Natural killer cell treated with Interleukin-12 subunit alpha and Interleukin-12 subunit beta and Interleukin-15 and Interleukin-18, amount 100 ng/mL, for 72 hours (primary cell): Measurements from ENCODE around the gene ASPRV1. TPM values are rescaled to one million over a fixed set of nuclear protein-coding genes. Genes with fewer than 3 reads are reported as not detected.
"Not testable (repeated sequence)": the region's sequence is repeated elsewhere in the genome, so short reads cannot be mapped to it uniquely, and the experiment has no call there.

Experiments used
- ATAC-seq, 2 donors: fragments of 150-1000 bp; cut with Tn5 transposase in 1 of 2; sonication (Bioruptor Pico), chemical (Tn5 transposase) in 1 of 2; 2 replicates each; pipeline ENCODE4 v1.10.0; 2021
- DNase-seq: peaks from one replicate; pipeline ENCODE4 v3.0.0; 2022; ENCODE audit warnings: low spot score
- H3K27ac Mint-ChIP-seq, 2 donors: 1 replicate in 1 of 2; 2 replicates in 1 of 2; pipeline ENCODE4 v1.8.0; 2022; ENCODE audit warnings: mixed read lengths in 2 of 2, mild to moderate bottlenecking in 1 of 2, moderate library complexity in 1 of 2
- H3K27me3 Mint-ChIP-seq, 2 donors: 1 replicate in 1 of 2; 2 replicates in 1 of 2; pipeline ENCODE4 v1.8.0; 2022; ENCODE audit warnings: mixed read lengths in 2 of 2
- H3K36me3 Mint-ChIP-seq: one replicate; pipeline ENCODE4 v1.8.0; 2022; ENCODE audit warnings: mixed read lengths
- H3K4me1 Mint-ChIP-seq, 2 donors: 1 replicate in 1 of 2; 2 replicates in 1 of 2; pipeline ENCODE4 v1.8.0; 2022; ENCODE audit warnings: low read depth in 2 of 2, mixed read lengths in 2 of 2, mild to moderate bottlenecking in 1 of 2
- H3K4me3 Mint-ChIP-seq: one replicate; pipeline ENCODE4 v1.8.0; 2022; ENCODE audit warnings: mixed read lengths
- H3K9me3 Mint-ChIP-seq: 2 replicates; pipeline ENCODE4 v1.8.0; 2022; ENCODE audit warnings: mixed read lengths
- total RNA-seq, 2 donors: library from RNA; stranded (reverse); gene quantifications; one replicate each; pipeline ENCODE4 v1.2.3, GENCODE V29; 2022

Gene ASPRV1
- total RNA-seq, 2 donors from 2014 or later: 0.55 to 0.84 TPM

GRCh38 chr2:69964353-69964841, 3.0 kb upstream of the ASPRV1 start:
- ATAC-seq (no peak), DNase-seq (no peak)
- Mint-ChIP-seq H3K4me1 (no peaks in the 10 kb centered on the region), H3K4me3 (no peak overlapping the region), H3K36me3 (no peaks in the 10 kb centered on the region), H3K27me3 (no peaks in the 10 kb centered on the region), H3K9me3 (no peaks in the 10 kb centered on the region), H3K27ac (no peak overlapping the region)

DNA sequence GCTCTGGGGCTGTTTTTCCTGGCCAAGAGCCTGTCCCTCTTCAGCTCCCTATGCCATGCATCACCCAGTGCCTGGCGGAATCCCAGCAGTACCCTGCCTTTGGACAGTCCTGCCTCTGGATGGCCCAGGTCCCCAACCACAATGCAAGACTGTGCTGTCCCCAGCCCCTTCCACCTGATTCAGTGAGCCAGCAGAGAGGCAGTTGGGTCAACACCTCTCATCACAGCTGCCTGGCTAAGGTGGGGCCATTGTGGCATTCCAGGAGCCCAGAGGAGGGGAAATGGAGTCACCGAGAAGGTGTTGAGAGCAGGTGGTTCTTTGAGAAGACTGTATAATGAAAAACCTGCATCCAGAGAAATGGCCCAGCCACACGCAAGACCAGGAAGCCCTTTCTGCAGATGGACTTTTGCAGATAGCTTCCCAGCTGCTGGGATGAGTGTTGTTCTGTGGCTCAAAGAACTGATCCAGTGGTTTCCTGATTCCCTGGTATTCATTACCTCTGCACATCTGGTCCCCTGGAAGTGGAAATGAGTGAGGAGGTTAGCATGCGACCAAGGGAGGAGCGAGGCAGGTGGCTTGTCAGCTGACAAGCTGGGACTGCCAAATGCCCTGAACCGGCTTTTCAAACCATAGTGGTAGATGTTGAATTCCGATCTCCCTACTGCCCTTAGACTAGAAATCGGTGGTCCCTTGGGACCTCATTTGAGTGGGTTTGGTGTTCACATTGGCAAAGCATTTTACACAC, 1.7 kb upstream of the ASPRV1 start:
- Mint-ChIP-seq H3K4me3 (no peak overlapping the region), H3K27ac (no peak overlapping the region), H3K4me1 (peaks cover under 1% of the 10 kb centered on the region in 2 donors), H3K27me3 (no peaks in the 10 kb centered on the region), H3K36me3 (no peaks in the 10 kb centered on the region), H3K9me3 (no peaks in the 10 kb centered on the region)
- no peak for DNase-seq
- ATAC-seq: no peak

DNA sequence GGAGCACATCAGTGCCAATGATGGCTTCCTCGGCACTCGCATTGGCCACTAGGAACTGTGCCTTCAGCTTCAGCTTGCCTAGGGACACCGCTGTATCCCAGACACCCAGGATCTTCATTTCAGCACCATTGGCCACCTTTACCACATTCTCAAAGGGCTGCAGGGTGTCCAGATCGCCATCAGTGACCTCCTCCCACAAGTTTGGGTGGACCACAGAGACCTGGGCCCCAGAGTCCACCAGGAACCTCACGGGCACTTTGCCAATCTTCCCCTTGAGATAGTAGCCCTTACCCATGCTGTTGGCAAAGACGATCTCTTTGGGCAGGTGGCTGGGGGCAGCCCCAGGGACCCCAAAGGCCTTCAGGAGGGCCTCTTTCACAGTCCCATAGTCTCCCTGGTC, 610 bp downstream of the ASPRV1 start:
- no peak for DNase-seq
- Mint-ChIP-seq H3K9me3 (no peaks in the 10 kb centered on the region), H3K4me3 (no peak overlapping the region), H3K36me3 (no peaks in the 10 kb centered on the region), H3K4me1 (peaks cover 6 to 8% of the 10 kb centered on the region in 2 donors), H3K27ac (no peak overlapping the region), H3K27me3 (no peaks in the 10 kb centered on the region)
- no peak for ATAC-seq

- Mint-ChIP-seq H3K4me3 (no peak overlapping the region), H3K27me3 (no peaks in the 10 kb centered on the region), H3K4me1 (peaks cover 8% of the 10 kb centered on the region in 2 donors), H3K36me3 (no peaks in the 10 kb centered on the region), H3K27ac (no peak overlapping the region), H3K9me3 (no peaks in the 10 kb centered on the region)
- DNase-seq (no peak), ATAC-seq (no peak)
These were observed 2.0 kb downstream of the ASPRV1 start for GRCh38 chr2:69959425-69959824.

DNA sequence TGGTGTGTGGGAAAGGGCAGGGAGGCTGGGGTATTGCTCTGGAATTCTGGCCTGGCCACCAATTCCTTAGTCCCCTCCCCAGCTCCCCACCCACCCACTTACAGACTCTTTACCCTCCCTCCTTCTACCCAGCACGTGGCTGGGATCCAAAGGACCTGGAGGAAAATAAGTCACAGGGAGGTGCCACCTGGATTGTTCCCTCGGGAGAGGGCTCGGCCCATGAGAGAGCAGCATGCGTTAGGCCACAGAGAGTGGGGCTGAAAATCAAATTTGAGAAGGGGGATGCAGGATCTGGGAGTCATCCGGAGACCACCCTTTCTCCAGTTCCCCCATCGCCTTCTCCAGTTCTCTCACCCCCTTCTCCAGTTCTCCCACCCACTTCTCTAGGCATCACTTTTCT, 3.0 kb downstream of the ASPRV1 start:
- ATAC-seq (no peak), DNase-seq (no peak)
- H3K27me3 Mint-ChIP-seq: no peaks in the 10 kb centered on the region
- H3K36me3 Mint-ChIP-seq: no peaks in the 10 kb centered on the region
- no peak overlapping the region for H3K4me3 Mint-ChIP-seq
- H3K9me3 Mint-ChIP-seq: no peaks in the 10 kb centered on the region
- H3K4me1 Mint-ChIP-seq: peaks cover 8 to 11% of the 10 kb centered on the region in 2 donors
- H3K27ac Mint-ChIP-seq: no peak overlapping the region

DNA sequence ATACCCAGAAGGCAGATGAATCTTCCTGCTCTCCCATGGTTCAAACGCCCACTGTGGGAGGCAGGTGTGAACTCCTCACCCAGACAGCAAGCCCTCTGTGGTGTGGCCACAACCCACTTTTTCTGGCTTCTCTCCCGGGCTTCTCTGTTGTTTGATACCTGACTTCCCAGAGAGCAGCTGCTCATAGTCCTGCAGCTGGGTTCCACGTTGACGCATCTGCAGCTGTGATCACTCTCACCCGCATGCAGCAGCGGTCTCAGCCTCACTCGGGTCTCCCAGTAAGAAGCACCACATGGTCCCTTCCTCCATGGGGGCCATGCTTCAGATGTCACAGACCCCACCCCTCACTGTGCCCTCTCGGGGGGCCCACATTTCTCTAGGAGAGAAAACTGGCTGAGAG, 3.5 kb downstream of the ASPRV1 start:
- peaks cover 8 to 12% of the 10 kb centered on the region in 2 donors for H3K4me1 Mint-ChIP-seq
- ATAC-seq (no peak), DNase-seq (no peak)
- no peak overlapping the region for H3K27ac Mint-ChIP-seq
- H3K4me3 Mint-ChIP-seq: no peak overlapping the region
- H3K27me3 Mint-ChIP-seq: no peaks in the 10 kb centered on the region
- H3K36me3 Mint-ChIP-seq: no peaks in the 10 kb centered on the region
- no peaks in the 10 kb centered on the region for H3K9me3 Mint-ChIP-seq

- Mint-ChIP-seq H3K4me3 (no peak overlapping the region), H3K4me1 (peaks cover 12 to 14% of the 10 kb centered on the region in 2 donors), H3K27me3 (no peaks in the 10 kb centered on the region), H3K36me3 (no peaks in the 10 kb centered on the region), H3K9me3 (no peaks in the 10 kb centered on the region), H3K27ac (peak overlapping the region; percentile 0 to 29)
- ATAC-seq (no peak), DNase-seq (no peak)
These were observed 4.9 kb downstream of the ASPRV1 start for GRCh38 chr2:69956475-69956979.

DNA sequence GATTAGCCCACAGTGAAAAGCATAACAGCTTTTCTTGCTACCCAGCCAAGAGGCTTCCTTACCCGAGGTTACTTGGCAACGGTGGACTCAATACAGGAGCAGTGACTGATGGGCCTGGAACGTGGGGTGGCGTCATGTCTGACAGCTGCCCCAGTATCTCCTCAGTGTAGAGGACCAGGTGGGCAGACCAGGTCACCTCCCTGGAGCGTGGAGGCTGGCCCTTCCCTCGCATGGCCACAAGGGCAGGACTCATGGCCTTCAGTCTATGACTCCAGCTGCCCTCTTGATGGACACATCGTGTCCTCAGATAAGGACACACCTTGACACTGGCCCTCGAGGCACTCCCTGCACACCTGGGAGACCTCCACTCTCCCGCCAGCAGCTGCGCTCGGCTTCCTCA, 6.4 kb downstream of the ASPRV1 start:
- H3K4me1 Mint-ChIP-seq: peaks cover 12 to 14% of the 10 kb centered on the region in 2 donors
- ATAC-seq (peak; percentile 45 to 61), DNase-seq (no peak)
- no peak overlapping the region for H3K4me3 Mint-ChIP-seq
- H3K27me3 Mint-ChIP-seq: no peaks in the 10 kb centered on the region
- H3K27ac Mint-ChIP-seq: peak overlapping the region in 1 of 2 donors; percentile 71
- no peaks in the 10 kb centered on the region for H3K9me3 Mint-ChIP-seq
- no peaks in the 10 kb centered on the region for H3K36me3 Mint-ChIP-seq

GRCh38 chr2:69954084-69954483, 7.3 kb downstream of the ASPRV1 start:
- DNase-seq (no peak), ATAC-seq (no peak)
- H3K4me3 Mint-ChIP-seq: no peak overlapping the region
- no peaks in the 10 kb centered on the region for H3K9me3 Mint-ChIP-seq
- peak overlapping the region in 1 of 2 donors; percentile 71 for H3K27ac Mint-ChIP-seq
- no peaks in the 10 kb centered on the region for H3K27me3 Mint-ChIP-seq
- H3K36me3 Mint-ChIP-seq: no peaks in the 10 kb centered on the region
- peaks cover 13 to 15% of the 10 kb centered on the region in 2 donors for H3K4me1 Mint-ChIP-seq

DNA sequence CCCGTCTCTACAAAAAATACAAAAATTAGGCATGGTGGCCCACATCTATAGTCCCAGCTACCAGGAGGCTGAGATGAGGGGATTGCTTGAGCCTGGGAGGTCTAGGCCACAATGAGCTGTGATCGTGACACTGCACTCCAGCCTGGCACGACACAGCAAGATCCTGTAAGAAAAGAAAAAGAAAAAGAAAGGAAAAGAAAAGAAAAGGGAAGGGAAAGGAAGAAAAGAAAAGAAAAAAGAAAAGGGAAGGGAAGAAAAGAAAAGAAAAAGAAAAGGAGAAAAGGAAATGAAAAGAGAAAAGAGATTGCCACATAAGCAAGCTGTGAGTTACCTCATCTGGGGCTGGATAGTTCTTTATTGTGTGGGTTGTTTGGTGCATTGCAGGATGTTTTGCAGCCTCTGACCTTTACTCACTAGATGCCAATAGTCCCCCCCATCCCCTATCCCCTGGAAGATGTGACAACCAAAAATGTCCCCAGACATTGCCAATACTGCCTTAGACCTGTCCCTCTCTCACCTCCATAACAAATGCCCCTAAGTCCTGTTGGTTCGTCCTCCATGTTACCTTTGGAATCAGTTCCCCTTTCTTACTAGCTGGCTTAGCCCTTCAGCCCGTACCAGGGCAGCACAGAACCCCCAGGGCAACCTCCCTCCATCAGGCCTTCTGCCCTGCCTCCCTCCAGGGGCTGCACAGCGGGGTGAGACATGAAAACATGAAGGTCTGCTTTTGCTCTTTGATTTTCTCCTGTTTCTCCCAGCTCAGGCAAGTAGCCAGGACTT, 8.9 kb downstream of the ASPRV1 start:
- H3K36me3 Mint-ChIP-seq: no peaks in the 10 kb centered on the region
- peaks cover 13 to 15% of the 10 kb centered on the region in 2 donors for H3K4me1 Mint-ChIP-seq
- ATAC-seq: no peak
- peak overlapping the region in 1 of 2 donors; percentile 1 for H3K27ac Mint-ChIP-seq
- H3K9me3 Mint-ChIP-seq: no peaks in the 10 kb centered on the region
- no peak for DNase-seq
- no peak overlapping the region for H3K4me3 Mint-ChIP-seq
- no peaks in the 10 kb centered on the region for H3K27me3 Mint-ChIP-seq

GRCh38 chr2:69950671-69951070, 10.8 kb downstream of the ASPRV1 start:
- not testable (repeated sequence) for H3K4me3 Mint-ChIP-seq, DNase-seq, H3K27ac Mint-ChIP-seq, H3K9me3 Mint-ChIP-seq, H3K36me3 Mint-ChIP-seq, ATAC-seq, H3K27me3 Mint-ChIP-seq
- H3K4me1 Mint-ChIP-seq: peaks cover 31 to 33% of the 10 kb centered on the region in 2 donors

DNA sequence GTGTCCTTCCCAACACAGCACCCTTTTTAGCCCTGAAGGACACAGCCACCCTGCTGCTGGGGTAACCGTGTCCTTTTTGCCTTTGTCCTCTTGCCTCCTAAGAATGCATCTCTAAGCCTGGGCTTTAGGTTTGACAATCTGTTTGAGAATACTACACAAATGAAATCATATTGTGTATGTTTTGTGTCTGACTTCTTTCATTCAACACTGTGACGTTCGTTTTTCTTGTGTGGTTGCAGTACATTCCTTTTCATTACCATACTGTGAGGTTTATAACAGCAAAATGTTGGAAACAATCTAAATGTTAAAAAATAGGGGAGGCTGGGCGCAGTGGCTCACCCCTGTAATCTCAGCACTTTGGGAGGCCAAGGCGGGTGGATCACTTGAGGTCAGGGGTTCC, 11.2 kb downstream of the ASPRV1 start:
- Mint-ChIP-seq H3K36me3 (no peaks in the 10 kb centered on the region), H3K27me3 (no peaks in the 10 kb centered on the region), H3K27ac (no peak overlapping the region), H3K9me3 (no peaks in the 10 kb centered on the region), H3K4me1 (peaks cover 36 to 37% of the 10 kb centered on the region in 2 donors), H3K4me3 (no peak overlapping the region)
- no peak for ATAC-seq
- DNase-seq: no peak

DNA sequence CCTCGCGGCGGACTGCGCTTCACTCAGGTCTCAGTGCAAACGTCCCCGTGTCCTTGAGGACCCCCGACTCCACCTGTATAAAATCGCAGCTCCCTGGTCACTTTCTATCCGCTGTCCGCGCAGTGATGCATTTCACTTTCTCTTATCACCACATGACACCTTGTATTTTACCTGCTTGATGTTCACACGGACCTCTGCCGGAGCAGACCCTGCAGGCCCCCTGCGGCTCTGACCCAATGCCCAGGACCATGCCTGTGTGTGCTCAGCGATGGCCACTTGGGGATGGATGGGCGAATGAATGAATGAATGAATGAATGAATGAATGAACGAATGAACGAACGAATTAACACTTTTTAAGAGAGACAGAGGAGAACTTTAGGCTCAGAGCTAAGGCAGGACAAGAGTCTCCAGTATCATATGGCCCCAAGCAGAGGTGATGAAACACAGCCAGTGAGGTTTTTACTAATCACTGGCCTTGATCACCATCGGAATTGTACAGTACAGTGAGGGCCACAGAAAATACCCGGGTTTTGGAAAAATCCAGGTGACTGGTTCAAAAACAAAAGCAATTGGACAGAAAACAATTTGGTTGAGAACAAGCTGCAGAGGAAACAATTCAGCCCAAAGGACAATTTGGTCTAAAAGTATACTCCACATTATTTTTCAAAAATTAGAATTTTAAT, 12.3 kb downstream of the ASPRV1 start:
- Mint-ChIP-seq H3K4me3 (peak overlapping the region; percentile 39), H3K27me3 (no peaks in the 10 kb centered on the region), H3K36me3 (no peaks in the 10 kb centered on the region), H3K27ac (peak overlapping the region in 1 of 2 donors; percentile 63), H3K4me1 (peaks cover 41 to 46% of the 10 kb centered on the region in 2 donors), H3K9me3 (no peaks in the 10 kb centered on the region)
- no peak for ATAC-seq
- DNase-seq: no peak
